BJ (cell line): ENCODE results near the gene ZEB2. TPM values are rescaled to one million over a fixed set of nuclear protein-coding genes. Genes with fewer than 3 reads are reported as not detected.

Experiments
- CTCF ChIA-PET: fragments of 350-600 bp; formaldehyde crosslinking; extraction: SDS; loops from one replicate; lab custom pipeline; 2021; ENCODE audit warnings: antibody characterized with exemption, inconsistent platforms; lab: Yijun Ruan, JAX
- POLR2A ChIA-PET: fragments of 300-600 bp; sonication (Branson Sonifier 250); formaldehyde crosslinking; extraction: SDS; loops from one replicate; lab custom pipeline; 2021; ENCODE audit warnings: antibody characterized with exemption; lab: Charles Lee
- DNase-seq: peaks from one replicate; pipeline ENCODE4 v3.0.0-alpha.2; 2011; ENCODE audit warnings: low read depth
- H3K27me3 ChIP-seq: 2 replicates; pipeline ENCODE4 v1.6.0; 2011; ENCODE audit warnings: low read length; ENCODE audit not compliant: control insufficient read depth, insufficient read depth
- H3K36me3 ChIP-seq: 2 replicates; pipeline ENCODE4 v1.5.1; 2011; ENCODE audit warnings: low read length; ENCODE audit not compliant: control insufficient read depth, insufficient read depth
- H3K4me3 ChIP-seq: 2 replicates; pipeline ENCODE4 v1.5.1; 2011; ENCODE audit warnings: low read depth, mild to moderate bottlenecking, control low read depth, low read length
- polyA plus RNA-seq: library from polyadenylated mRNA; depleted of rRNA; stranded (reverse); fragments of >200 nt; gene quantifications from 2 replicates; pipeline ENCODE4 v1.2.3, GENCODE V29; 2011
- TF ChIP-seq, protein P1 (sequence below): IDR thresholded peaks from 2 replicates; pipeline ENCODE4 v1.5.1; 2011; ENCODE audit warnings: low read depth, mild to moderate bottlenecking, control low read depth, inconsistent platforms, low read length, moderate library complexity; ENCODE audit not compliant: insufficient read depth

Gene ZEB2
- polyA plus RNA-seq, 1 experiment: 60.2 TPM

GRCh38 chr2:144511937-144512336 lies 8.0 kb downstream of the ZEB2 start:
- TF ChIP-seq, protein P1, sequence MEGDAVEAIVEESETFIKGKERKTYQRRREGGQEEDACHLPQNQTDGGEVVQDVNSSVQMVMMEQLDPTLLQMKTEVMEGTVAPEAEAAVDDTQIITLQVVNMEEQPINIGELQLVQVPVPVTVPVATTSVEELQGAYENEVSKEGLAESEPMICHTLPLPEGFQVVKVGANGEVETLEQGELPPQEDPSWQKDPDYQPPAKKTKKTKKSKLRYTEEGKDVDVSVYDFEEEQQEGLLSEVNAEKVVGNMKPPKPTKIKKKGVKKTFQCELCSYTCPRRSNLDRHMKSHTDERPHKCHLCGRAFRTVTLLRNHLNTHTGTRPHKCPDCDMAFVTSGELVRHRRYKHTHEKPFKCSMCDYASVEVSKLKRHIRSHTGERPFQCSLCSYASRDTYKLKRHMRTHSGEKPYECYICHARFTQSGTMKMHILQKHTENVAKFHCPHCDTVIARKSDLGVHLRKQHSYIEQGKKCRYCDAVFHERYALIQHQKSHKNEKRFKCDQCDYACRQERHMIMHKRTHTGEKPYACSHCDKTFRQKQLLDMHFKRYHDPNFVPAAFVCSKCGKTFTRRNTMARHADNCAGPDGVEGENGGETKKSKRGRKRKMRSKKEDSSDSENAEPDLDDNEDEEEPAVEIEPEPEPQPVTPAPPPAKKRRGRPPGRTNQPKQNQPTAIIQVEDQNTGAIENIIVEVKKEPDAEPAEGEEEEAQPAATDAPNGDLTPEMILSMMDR: no peak
- DNase-seq: no peak
- no peak overlapping the region for H3K4me3 ChIP-seq
- CTCF ChIA-PET: interaction anchor here (0.6 to 1.6 kb wide), 2 partner anchors 11 to 98 kb away, joined by 4 to 6 read pairs; no protein-coding TSS in a partner anchor
- no peaks in the 10 kb centered on the region for H3K36me3 ChIP-seq
- POLR2A ChIA-PET: interaction anchor here (0.5 kb wide), 1 partner anchor 147 kb away, joined by 3 read pairs; no protein-coding TSS in a partner anchor
- no peaks in the 10 kb centered on the region for H3K27me3 ChIP-seq

DNA sequence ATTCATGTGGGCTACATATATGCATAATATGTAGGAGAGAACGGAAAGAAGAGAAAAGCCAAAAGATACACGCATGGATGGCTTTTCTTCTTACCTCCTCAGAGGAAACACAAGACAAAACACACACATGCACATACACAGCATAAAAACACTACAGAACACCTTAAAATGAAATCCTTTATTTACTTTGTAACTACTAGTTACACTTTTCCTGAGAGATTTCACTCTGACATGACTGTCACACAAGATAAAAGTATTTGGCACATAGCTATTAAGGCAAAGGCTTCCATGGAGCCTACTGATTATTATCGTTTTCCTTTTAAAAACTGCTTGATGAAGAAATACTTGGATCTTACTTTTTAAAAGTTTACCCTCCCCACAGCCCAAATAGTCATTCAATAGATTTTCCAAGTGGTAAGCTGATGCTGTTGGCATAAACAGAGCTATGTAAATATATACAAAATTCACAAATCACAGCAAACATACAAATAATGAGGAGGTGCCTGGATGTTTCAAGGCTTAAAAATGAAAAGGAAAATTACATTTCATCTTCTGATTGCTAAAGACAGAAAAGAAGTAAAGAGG lies 8.6 kb downstream of the ZEB2 start:
- DNase-seq: no peak
- TF ChIP-seq, protein P1: no peak
- Histone ChIP-seq H3K27me3 (no peaks in the 10 kb centered on the region), H3K36me3 (no peaks in the 10 kb centered on the region), H3K4me3 (peak overlapping the region; percentile 8; the same call in 1 of the 2 replicates)
- ChIA-PET POLR2A (interaction anchor here (0.5 to 0.6 kb wide), 2 partner anchors 41 to 147 kb away, joined by 3 to 5 read pairs; no protein-coding TSS in a partner anchor), CTCF (interaction anchor here (0.6 to 1.6 kb wide), 3 partner anchors 9 to 97 kb away, joined by 3 to 6 read pairs (median 4); no protein-coding TSS in a partner anchor)

DNA sequence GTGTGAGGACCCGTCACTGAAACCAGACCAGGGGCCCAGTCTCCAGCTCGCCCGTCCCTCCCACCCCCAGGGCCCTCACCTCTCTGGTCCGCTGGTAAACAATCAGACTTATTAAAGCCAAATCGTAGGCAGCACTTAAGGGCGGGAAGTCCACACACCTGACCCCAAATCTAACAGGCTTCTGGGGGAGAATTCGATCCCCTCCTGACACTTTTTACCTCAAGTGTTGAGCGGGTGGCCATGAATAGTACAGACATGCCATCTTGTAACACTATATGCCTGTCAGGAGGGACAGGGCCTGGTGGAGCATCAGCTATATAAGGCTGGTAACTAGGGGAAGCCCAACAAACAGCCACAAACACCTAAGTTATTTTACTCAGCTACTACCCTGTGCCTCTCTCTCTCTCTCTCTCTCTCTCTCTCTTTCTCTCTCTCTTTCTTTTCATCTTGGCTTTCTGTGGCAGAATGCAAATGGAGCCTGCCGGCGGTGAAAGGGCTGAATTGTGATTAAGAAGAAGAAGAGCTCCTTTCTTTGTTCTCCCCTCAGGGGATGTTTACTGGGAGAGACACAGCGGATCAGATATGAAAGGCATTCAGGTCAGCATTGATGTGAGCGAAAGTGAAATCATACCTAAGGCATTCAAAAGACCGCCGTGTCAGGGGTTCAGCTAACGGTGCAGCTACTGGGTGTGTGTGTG lies 9.5 kb downstream of the ZEB2 start:
- CTCF ChIA-PET: interaction anchor here (0.6 to 1.6 kb wide), 3 partner anchors 10 to 1515 kb away, joined by 3 to 6 read pairs (median 3); no protein-coding TSS in a partner anchor
- no peaks in the 10 kb centered on the region for H3K36me3 ChIP-seq
- POLR2A ChIA-PET: interaction anchor here (0.6 kb wide), 1 partner anchor 40 kb away, joined by 5 read pairs; no protein-coding TSS in a partner anchor
- TF ChIP-seq, protein P1: no peak
- H3K4me3 ChIP-seq: no peak overlapping the region; the same call in 1 of the 2 replicates
- no peak for DNase-seq
- H3K27me3 ChIP-seq: no peaks in the 10 kb centered on the region

DNA sequence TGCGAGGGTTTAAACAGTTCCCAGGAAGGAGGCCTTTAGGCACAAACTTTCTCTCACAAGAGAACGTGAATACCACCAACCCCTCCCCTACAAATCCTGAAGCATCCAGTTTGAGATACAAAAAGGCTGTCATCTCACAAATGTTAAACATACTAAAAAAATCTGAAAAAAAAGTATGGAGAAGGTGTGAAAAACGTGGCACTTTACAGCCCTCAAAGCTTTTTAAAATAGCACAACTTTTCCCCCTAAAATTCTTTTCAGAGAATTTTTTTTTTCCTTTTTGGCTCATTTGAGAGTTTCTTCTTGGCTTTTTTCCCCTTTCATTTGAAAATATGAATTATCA lies 10.1 kb downstream of the ZEB2 start:
- ChIA-PET POLR2A (no interaction called here), CTCF (no interaction called here)
- TF ChIP-seq, protein P1: no peak
- no peak for DNase-seq
- Histone ChIP-seq H3K4me3 (no peak overlapping the region), H3K36me3 (no peaks in the 10 kb centered on the region), H3K27me3 (no peaks in the 10 kb centered on the region)

GRCh38 chr2:144509001-144509878 lies 10.7 kb downstream of the ZEB2 start:
- TF ChIP-seq, protein P1: no peak
- CTCF ChIA-PET: no interaction called here
- POLR2A ChIA-PET: interaction anchor here (0.6 to 0.9 kb wide), 2 partner anchors 29 to 126 kb away, joined by 3 to 4 read pairs; no protein-coding TSS in a partner anchor
- H3K27me3 ChIP-seq: no peaks in the 10 kb centered on the region
- DNase-seq: no peak
- no peak overlapping the region for H3K4me3 ChIP-seq
- H3K36me3 ChIP-seq: no peaks in the 10 kb centered on the region
